Mesothelial cell of epicardium (in vitro differentiated cells): ENCODE results near the gene ABCC9. TPM values are rescaled to one million over a fixed set of nuclear protein-coding genes. Genes with fewer than 3 reads are reported as not detected.

ENCODE experiments used
- DNase-seq, 2 experiments: peaks; one replicate each; pipeline ENCODE4 v3.0.0; 2021; ENCODE audit warnings: low spot score in 2 of 2; ENCODE audit not compliant: unreplicated experiment in 2 of 2
- H3K27ac Mint-ChIP-seq: 2 replicates; pipeline ENCODE4 v1.8.0; 2021; ENCODE audit warnings: mixed read lengths
- H3K27me3 Mint-ChIP-seq: 2 replicates; pipeline ENCODE4 v1.8.0; 2021; ENCODE audit warnings: low read depth, mixed read lengths
- H3K36me3 Mint-ChIP-seq: 2 replicates; pipeline ENCODE4 v1.8.0; 2021; ENCODE audit warnings: mixed read lengths
- H3K4me1 Mint-ChIP-seq: 2 replicates; pipeline ENCODE4 v1.8.0; 2021; ENCODE audit warnings: mixed read lengths
- H3K4me3 Mint-ChIP-seq: 2 replicates; pipeline ENCODE4 v1.8.0; 2021; ENCODE audit warnings: mild to moderate bottlenecking, moderate library complexity, mixed read lengths
- H3K9me3 Mint-ChIP-seq: 2 replicates; pipeline ENCODE4 v1.8.0; 2021; ENCODE audit warnings: mixed read lengths
- CTCF ChIP-seq: fragments of 200-600 bp; sonication (generic); IDR thresholded peaks from one replicate; pipeline ENCODE4 v1.5.0; 2021; ENCODE audit warnings: antibody characterized with exemption; ENCODE audit not compliant: unreplicated experiment
- total RNA-seq: library from RNA; stranded (reverse); gene quantifications from 3 replicates; pipeline ENCODE4 v1.2.1, GENCODE V29; 2021

ABCC9 gene
- 1.00 to 1.6 TPM (median 1.4 TPM) in 3 replicates for total RNA-seq

GRCh38 chr12:21940549-21941505, at the start of gene ABCC9:
Gene ABCC9, minus strand, starts transcription at chr12:21941426. Its CDS starts 4,752 bp downstream, at chr12:21936674.
- no peaks in the 10 kb centered on the region for H3K36me3 Mint-ChIP-seq
- peaks cover 17% of the 10 kb centered on the region for H3K9me3 Mint-ChIP-seq
- TF ChIP-seq CTCF = no peak
- peak in 1 of 2 experiments; percentile 47 for DNase-seq
- peak within 1 kb of the TSS; percentile 67 for H3K4me3 Mint-ChIP-seq
- peaks cover 90% of the 10 kb centered on the region for H3K27me3 Mint-ChIP-seq
- peaks cover 16% of the 10 kb centered on the region for H3K4me1 Mint-ChIP-seq
- H3K27ac Mint-ChIP-seq = peak within 1 kb of the TSS; percentile 6

GRCh38 chr12:21989819-21990412, 48.7 kb upstream of the ABCC9 start:
- DNase-seq = no peak
- Mint-ChIP-seq H3K4me1 (no peaks in the 10 kb centered on the region), H3K36me3 (no peaks in the 10 kb centered on the region), H3K9me3 (no peaks in the 10 kb centered on the region), H3K27me3 (peaks cover 21% of the 10 kb centered on the region), H3K4me3 (no peak overlapping the region), H3K27ac (no peak overlapping the region)
- TF ChIP-seq CTCF = peak; percentile 71

GRCh38 chr12:21988619-21989018, 47.4 kb upstream of the ABCC9 start:
- Mint-ChIP-seq H3K9me3 (no peaks in the 10 kb centered on the region), H3K4me3 (no peak overlapping the region), H3K36me3 (no peaks in the 10 kb centered on the region), H3K27ac (no peak overlapping the region), H3K27me3 (peaks cover 21% of the 10 kb centered on the region), H3K4me1 (no peaks in the 10 kb centered on the region)
- DNase-seq = no peak
- no peak for TF ChIP-seq CTCF

- no peak for TF ChIP-seq CTCF
- no peak for DNase-seq
- no peak overlapping the region for H3K27ac Mint-ChIP-seq
- H3K27me3 Mint-ChIP-seq = peaks cover 21% of the 10 kb centered on the region
- no peaks in the 10 kb centered on the region for H3K9me3 Mint-ChIP-seq
- H3K4me1 Mint-ChIP-seq = no peaks in the 10 kb centered on the region
- H3K4me3 Mint-ChIP-seq = no peak overlapping the region
- H3K36me3 Mint-ChIP-seq = no peaks in the 10 kb centered on the region
Measured at GRCh38 chr12:21987755-21988154, 46.5 kb upstream of the ABCC9 start.

- Mint-ChIP-seq H3K36me3 (no peaks in the 10 kb centered on the region), H3K9me3 (no peaks in the 10 kb centered on the region), H3K4me3 (no peak overlapping the region), H3K27ac (no peak overlapping the region), H3K27me3 (peaks cover 20% of the 10 kb centered on the region), H3K4me1 (no peaks in the 10 kb centered on the region)
- no peak for TF ChIP-seq CTCF
- DNase-seq = no peak
Measured at GRCh38 chr12:21985155-21985554, 43.9 kb upstream of the ABCC9 start.
